HepG2 (cell line): ENCODE measurements around the gene GPR55. TPM values are rescaled to one million over a fixed set of nuclear protein-coding genes. Genes with fewer than 3 reads are reported as not detected.
A peak's percentile ranks its signal among the peaks of the same experiment; 100 is the strongest.

Experiments used
- ATAC-seq: fragments of 200-7000 bp; cut with Tn5 transposase; 3 replicates; pipeline ENCODE4 v1.9.1; 2020; ENCODE audit warnings: mild to moderate bottlenecking, moderate library complexity
- BruUV-seq: library from RNA; stranded (reverse); fragments of 400-500 nt; replicated peaks from 2 replicates; lab custom pipeline; 2021; lab: Mats Ljungman, UMichigan
- CTCF ChIA-PET: fragments of 300-600 bp; formaldehyde crosslinking; extraction: SDS; loops from one replicate; lab custom pipeline; 2021; ENCODE audit warnings: low total read pairs, inconsistent platforms, low intra/inter-chr PET ratio; lab: Yijun Ruan, JAX
- POLR2A ChIA-PET: fragments of 350-600 bp; sonication (Branson Sonifier 250); formaldehyde crosslinking; loops from one replicate; lab custom pipeline; 2020; ENCODE audit warnings: antibody characterized with exemption, inconsistent platforms; lab: Yijun Ruan, JAX
- DNase-seq: peaks from one replicate; pipeline ENCODE4 v3.0.0-alpha.2; 2015; ENCODE audit warnings: low spot score
- FAIRE-seq: peaks from 3 replicates; lab custom pipeline; 2011; peaks lifted over from hg19 to GRCh38; lab: Jason Lieb, UNC
- H2AFZ ChIP-seq: one replicate; pipeline ENCODE4 v1.6.1; 2011; ENCODE audit warnings: low read length, inconsistent platforms
- H3K27ac ChIP-seq: fragments of 300-600 bp; 3 replicates; pipeline ENCODE4 v1.8.0; 2011; ENCODE audit warnings: mixed run types, mild to moderate bottlenecking, mixed read lengths, low read length, inconsistent platforms; ENCODE audit not compliant: insufficient read depth; ENCODE audit errors: extremely low read length
- H3K27me3 ChIP-seq, 2 experiments: fragments of 200-600 bp in 1 of 2; 2 replicates in 1 of 2; 3 replicates in 1 of 2; pipeline versions ENCODE4 v1.6.0 to v1.8.0; 2011; ENCODE audit warnings: low read length in 2 of 2, mild to moderate bottlenecking in 2 of 2, moderate library complexity in 2 of 2, inconsistent platforms in 1 of 2; ENCODE audit not compliant: insufficient read depth in 2 of 2, control insufficient read depth in 1 of 2
- H3K36me3 ChIP-seq, 2 experiments: fragments of 200-600 bp in 1 of 2; replicated peaks in 1 of 2; 2 replicates in 1 of 2; 3 replicates in 1 of 2; pipeline versions ENCODE4 v1.5.1 to v1.8.0; 2011; ENCODE audit warnings: low read length in 2 of 2, inconsistent platforms in 1 of 2; ENCODE audit not compliant: insufficient read depth in 2 of 2, control insufficient read depth in 1 of 2
- H3K4me1 ChIP-seq: 2 replicates; pipeline ENCODE4 v1.5.1; 2012; ENCODE audit warnings: low read length, inconsistent platforms; ENCODE audit not compliant: insufficient read depth
- H3K4me2 ChIP-seq: 2 replicates; pipeline ENCODE4 v1.6.0; 2011; ENCODE audit warnings: low read depth, low read length, inconsistent platforms
- H3K4me3 ChIP-seq, 3 experiments: fragments of 200-600 bp in 1 of 3; sonication (generic), shearing (Covaris generic) in 1 of 3; replicated peaks in 1 of 3; 2 replicates each; pipeline ENCODE4 v1.5.1; 2011 to 2016; ENCODE audit warnings: low read length in 3 of 3, inconsistent platforms in 2 of 3, low read depth in 2 of 3, mild to moderate bottlenecking in 2 of 3, control low read depth in 1 of 3, mixed read lengths in 1 of 3; ENCODE audit not compliant: insufficient read depth in 1 of 3
- H3K79me2 ChIP-seq: one replicate; pipeline ENCODE4 v1.6.1; 2011; ENCODE audit warnings: low read length, inconsistent platforms; ENCODE audit not compliant: insufficient read depth
- H3K9ac ChIP-seq: 2 replicates; pipeline ENCODE4 v1.6.0; 2011; ENCODE audit warnings: mild to moderate bottlenecking, low read depth, low read length, inconsistent platforms; ENCODE audit not compliant: insufficient read depth
- H3K9me3 ChIP-seq: 2 replicates; pipeline ENCODE4 v1.5.1; 2012; ENCODE audit warnings: mild to moderate bottlenecking, low read length
- H4K20me1 ChIP-seq: 2 replicates; pipeline ENCODE4 v1.6.0; 2011; ENCODE audit warnings: inconsistent platforms, mild to moderate bottlenecking, low read length, moderate library complexity; ENCODE audit not compliant: insufficient read depth
- ATF1 ChIP-seq: IDR thresholded peaks from 2 replicates; pipeline ENCODE4 v1.6.1; 2016; ENCODE audit warnings: mild to moderate bottlenecking, control low read depth
- ATRX ChIP-seq: sonication (generic); formaldehyde crosslinking; IDR thresholded peaks from 2 replicates; pipeline ENCODE4 v1.4.0; 2020; ENCODE audit warnings: missing genetic modification reagents, borderline replicate concordance
- CEBPB ChIP-seq: IDR thresholded peaks from 2 replicates; pipeline ENCODE4 v1.6.1; 2011; ENCODE audit warnings: low read depth, low read length, improper control_type of control experiment, borderline replicate concordance
- EEA1 ChIP-seq: sonication (generic); formaldehyde crosslinking; IDR thresholded peaks from 2 replicates; pipeline ENCODE4 v1.5.1; 2020; ENCODE audit warnings: mild to moderate bottlenecking, missing genetic modification reagents, borderline replicate concordance
- EHMT2 ChIP-seq: fragments of 200-600 bp; sonication (generic); IDR thresholded peaks from 2 replicates; pipeline ENCODE4 v1.7.0; 2017; ENCODE audit warnings: antibody characterized with exemption, low read depth, low read length, borderline replicate concordance
- HNF1B ChIP-seq: sonication (generic); formaldehyde crosslinking; IDR thresholded peaks from 2 replicates; pipeline ENCODE4 v1.5.1; 2020; ENCODE audit warnings: mild to moderate bottlenecking, moderate library complexity, missing genetic modification reagents
- KDM3A ChIP-seq: IDR thresholded peaks from 2 replicates; pipeline ENCODE4 v1.6.1; 2018; ENCODE audit warnings: low read depth, missing compliant biosample characterization
- MEIS1 ChIP-seq: sonication (generic); formaldehyde crosslinking; IDR thresholded peaks from 2 replicates; pipeline ENCODE4 v1.9.0; 2021; ENCODE audit warnings: mild to moderate bottlenecking, missing genetic modification reagents, moderate library complexity, borderline replicate concordance
- MTF2 ChIP-seq: sonication (generic); formaldehyde crosslinking; IDR thresholded peaks from 2 replicates; pipeline ENCODE4 v1.5.0; 2020; ENCODE audit warnings: missing genetic modification reagents, borderline replicate concordance
- MXI1 ChIP-seq: IDR thresholded peaks from 3 replicates; pipeline ENCODE4 v1.6.1; 2012; ENCODE audit warnings: low read depth, low read length, inconsistent platforms, borderline replicate concordance
- ZNF44 ChIP-seq: sonication (generic); formaldehyde crosslinking; IDR thresholded peaks from 2 replicates; pipeline ENCODE4 v1.5.1; 2020; ENCODE audit warnings: mild to moderate bottlenecking, missing genetic modification reagents
- ZNF616 ChIP-seq: sonication (generic); formaldehyde crosslinking; IDR thresholded peaks from 2 replicates; pipeline ENCODE4 v1.5.0; 2020; ENCODE audit warnings: low read depth, mild to moderate bottlenecking, missing genetic modification reagents
- WGBS: methylation state at CpG from one replicate; pipeline ENCODE4 v1.1.6; 2017; ENCODE audit warnings: low lambda C conversion rate; 5-methylcytosine and 5-hydroxymethylcytosine counted together
- in situ Hi-C: cut with HindIII; loops from 2 replicates; pipeline ENCODE4 v1.10.0; 2017; ENCODE audit warnings: low pct_unique_long_range_greater_than_20kb; ENCODE audit not compliant: extremely low pct_ligation_motif_present
- intact Hi-C: fragments of 100-400 bp; cut with micrococcal nuclease; formaldehyde crosslinking; loops from one replicate; pipeline ENCODE4 v1.10.0; 2022; ENCODE audit not compliant: unreplicated experiment
- polyA plus RNA-seq, 8 experiments: library from polyadenylated mRNA; depleted of rRNA in 3 of 8; stranded (reverse) in 7 of 8; unstranded in 1 of 8; fragments of >200 nt; fragmentation: Illumina TruSeq in 4 of 8; extraction: Trizol in 4 of 8; gene quantifications; 2 replicates each; pipeline versions ENCODE4 v1.2.1 to v1.2.3, GENCODE V29; 2011 to 2016; ENCODE audit warnings: low read depth in 4 of 8, missing spikeins in 1 of 8, mixed read lengths in 1 of 8; ENCODE audit not compliant: insufficient read depth in 1 of 8
- total RNA-seq, 5 experiments: library from RNA; depleted of rRNA; stranded (reverse); fragments of >200 nt; fragmentation: Illumina TruSeq; extraction: Trizol; gene quantifications; 2 replicates each; pipeline ENCODE4 v1.2.3, GENCODE V29; 2016; ENCODE audit warnings: low read depth in 1 of 5

Gene GPR55
- total and polyA plus RNA-seq, 2 of the 13 experiments (the other 11 are each of a cell fraction or from before 2014, with no cell fraction given) = not detected

- TF ChIP-seq HNF1B (CRISPR knock-in tag) = no peak
- TF ChIP-seq KDM3A (CRISPR knock-in tag) = no peak
- no peak for TF ChIP-seq MEIS1 (CRISPR knock-in tag)
- no peak for TF ChIP-seq CEBPB
Observed at GRCh38 chr2:230916218-230916617, 8.8 kb downstream of the GPR55 start (continued).

DNA sequence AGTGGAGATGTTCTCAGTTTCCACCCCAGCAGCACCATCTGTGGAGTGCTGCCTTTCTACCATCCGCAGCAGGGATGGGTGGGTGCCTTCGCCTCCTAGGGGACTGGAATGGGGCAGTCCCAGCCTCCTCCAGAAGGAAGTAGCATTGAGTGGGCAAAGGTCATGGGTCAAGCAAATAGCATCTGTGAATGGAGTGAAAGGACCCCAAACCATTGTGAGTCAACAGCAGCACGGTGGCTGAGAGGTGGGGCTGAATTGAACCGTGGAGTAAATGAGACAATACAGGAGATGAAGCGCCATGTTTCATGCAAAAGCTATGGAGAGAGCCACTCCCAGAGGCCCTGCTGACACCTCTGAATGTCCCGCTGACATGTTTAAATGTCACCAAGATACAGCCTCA is 9.7 kb downstream of the GPR55 start:
- in situ Hi-C loops (no loop called here), intact Hi-C loops (no loop called here)
- no peak overlapping the region for H3K4me3 ChIP-seq
- no peak overlapping the region for H3K27ac ChIP-seq
- H3K79me2 ChIP-seq = no peaks in the 10 kb centered on the region
- no peaks in the 10 kb centered on the region for H3K36me3 ChIP-seq
- no peak for DNase-seq
- no TSS peak for BruUV-seq
- no peak overlapping the region for H3K4me2 ChIP-seq
- TF ChIP-seq ATRX (CRISPR knock-in tag) (no peak), EEA1 (CRISPR knock-in tag) (no peak), MXI1 (no peak), MTF2 (CRISPR knock-in tag) (no peak), ATF1 (CRISPR knock-in tag) (no peak), EHMT2 (no peak), ZNF616 (no peak), ZNF44 (CRISPR knock-in tag) (no peak)
- H3K27me3 ChIP-seq = peaks cover 4 to 27% of the 10 kb centered on the region in 2 experiments; a peak in 3 of 5 replicates
- WGBS = 37% methylated on average over 6 of the region's 6 CpGs
- peak; percentile 35; the same call in 1 of the 3 replicates for ATAC-seq
- H4K20me1 ChIP-seq = no peaks in the 10 kb centered on the region
- H3K9me3 ChIP-seq = no peaks in the 10 kb centered on the region
- ChIA-PET POLR2A (no interaction called here), CTCF (no interaction called here)
- no peaks in the 10 kb centered on the region for H3K4me1 ChIP-seq
- no peak overlapping the region for H2AFZ ChIP-seq
- no peak overlapping the region for H3K9ac ChIP-seq
- FAIRE-seq = no peak
